GM18520 (cell line): ENCODE measurements around the gene ZGRF1.
A peak's percentile ranks its signal among the peaks of the same experiment; 100 is the strongest.
"Not testable (repeated sequence)": the region's sequence is repeated elsewhere in the genome, so short reads cannot be mapped to it uniquely, and the experiment has no call there.

Source experiments
- ATAC-seq: cut with Tn5 transposase; IDR thresholded peaks from one replicate; pipeline ENCODE4 v1.9.1; 2021; ENCODE audit not compliant: unreplicated experiment

ZGRF1 gene

GRCh38 chr4:112636688-112637551 is at the start of gene ZGRF1, which contains the start of gene LARP7:
Gene ZGRF1, minus strand, starts transcription at chr4:112636909. Its CDS starts 3,733 bp downstream, at chr4:112633176.
Gene LARP7, plus strand, starts transcription at chr4:112637143. Its CDS starts 7,527 bp downstream, at chr4:112644670.
- ATAC-seq = peak; percentile 82

- no peak for ATAC-seq
Measured at GRCh38 chr4:112680996-112681395, 44.3 kb upstream of the ZGRF1 start.

GRCh38 chr4:112677519-112678091 is 40.9 kb upstream of the ZGRF1 start:
- no peak for ATAC-seq

GRCh38 chr4:112674376-112674775 is 37.7 kb upstream of the ZGRF1 start:
- ATAC-seq = no peak

GRCh38 chr4:112673686-112674085 is 37.0 kb upstream of the ZGRF1 start:
- ATAC-seq = no peak

GRCh38 chr4:112673076-112673475 is 36.4 kb upstream of the ZGRF1 start:
- no peak for ATAC-seq

GRCh38 chr4:112668131-112668530 is 31.4 kb upstream of the ZGRF1 start:
- no peak for ATAC-seq

GRCh38 chr4:112664611-112665010 is 27.9 kb upstream of the ZGRF1 start:
- no peak for ATAC-seq

GRCh38 chr4:112656115-112656514 is 19.4 kb upstream of the ZGRF1 start:
- ATAC-seq = not testable (repeated sequence)

- no peak for ATAC-seq
Measured at GRCh38 chr4:112655270-112655669, 18.6 kb upstream of the ZGRF1 start.

GRCh38 chr4:112652216-112652615 is 15.5 kb upstream of the ZGRF1 start:
- no peak for ATAC-seq

GRCh38 chr4:112651641-112652040 is 14.9 kb upstream of the ZGRF1 start:
- no peak for ATAC-seq

GRCh38 chr4:112650332-112650731 is 13.6 kb upstream of the ZGRF1 start:
- no peak for ATAC-seq

GRCh38 chr4:112649055-112649408 is 12.3 kb upstream of the ZGRF1 start:
- no peak for ATAC-seq

GRCh38 chr4:112648263-112649054 is 11.8 kb upstream of the ZGRF1 start:
- ATAC-seq = no peak

GRCh38 chr4:112647785-112648184 is 11.1 kb upstream of the ZGRF1 start:
- ATAC-seq = no peak

- ATAC-seq = no peak
Measured at GRCh38 chr4:112646632-112647537, 10.2 kb upstream of the ZGRF1 start.

- no peak for ATAC-seq
Measured at GRCh38 chr4:112645541-112646329, 9.0 kb upstream of the ZGRF1 start.

- not testable (repeated sequence) for ATAC-seq
Measured at GRCh38 chr4:112644595-112645535, 8.2 kb upstream of the ZGRF1 start.
